GM12874 (cell line): ENCODE results near the gene CASP8AP2.

Experiments used
- CTCF ChIP-seq: IDR thresholded peaks from 2 replicates; pipeline ENCODE4 v1.5.1; 2011; ENCODE audit warnings: low read depth, mild to moderate bottlenecking, control low read depth, low read length, moderate library complexity; ENCODE audit not compliant: insufficient read depth

The CASP8AP2 gene

DNA sequence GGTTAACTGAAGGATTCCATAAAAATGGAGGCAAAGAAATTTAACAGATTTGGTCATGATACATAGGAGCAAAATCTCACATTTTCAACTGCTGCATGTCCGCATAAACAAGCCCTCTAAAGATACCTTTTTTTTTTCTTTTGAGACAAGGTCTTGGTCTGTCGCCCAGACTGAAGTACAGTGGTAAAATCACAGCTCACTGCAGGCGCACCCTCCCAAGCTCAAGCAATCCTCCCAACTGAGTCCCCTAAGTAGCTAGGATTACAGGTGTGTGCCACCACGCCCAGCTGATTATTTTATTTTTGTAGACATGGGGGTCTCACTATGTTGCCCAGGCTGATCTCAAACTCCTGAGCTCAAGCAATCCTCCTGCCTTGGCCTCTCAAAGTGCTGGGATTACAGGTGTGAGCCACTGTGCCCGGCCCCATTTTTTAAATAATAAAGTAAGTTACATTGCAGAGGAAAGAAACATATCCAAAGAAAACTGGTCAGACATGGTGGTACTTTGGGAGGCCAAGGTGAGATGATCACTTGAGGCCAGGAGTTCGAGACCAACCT, 23.8 kb upstream of the CASP8AP2 start:
- TF ChIP-seq CTCF, result no peak

DNA sequence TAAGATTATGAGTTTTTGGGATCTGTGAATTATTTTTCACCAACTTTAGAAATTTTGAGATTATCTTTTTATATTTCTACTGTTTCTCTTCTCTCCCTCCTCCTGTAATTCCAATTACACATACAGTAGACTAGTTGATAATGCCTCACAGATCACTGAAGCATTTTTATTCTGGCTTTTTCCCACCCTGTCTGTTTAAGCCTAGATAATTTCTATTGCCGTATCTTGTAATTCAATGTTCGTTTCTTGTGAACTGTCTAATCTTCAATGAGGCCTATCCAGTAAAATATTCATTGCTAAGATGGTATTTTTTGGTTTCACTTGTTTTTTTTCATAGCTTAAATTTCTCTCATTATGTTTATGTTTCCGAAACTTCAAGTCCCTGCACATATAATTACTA, 22.1 kb upstream of the CASP8AP2 start:
- no peak for TF ChIP-seq CTCF

- TF ChIP-seq CTCF, result no peak
Observed at GRCh38 chr6:89817481-89817880, 12.2 kb upstream of the CASP8AP2 start.

- TF ChIP-seq CTCF, result no peak
Observed at GRCh38 chr6:89818977-89819335, 10.7 kb upstream of the CASP8AP2 start.

GRCh38 chr6:89819336-89820130, 10.1 kb upstream of the CASP8AP2 start, which contains the start of gene MDN1:
TSS of gene MDN1 (minus strand) at chr6:89819794. CDS start at chr6:89819607, 187 bp downstream.
- TF ChIP-seq CTCF, result no peak

- no peak for TF ChIP-seq CTCF
Observed at GRCh38 chr6:89826029-89826528, 3.6 kb upstream of the CASP8AP2 start.

DNA sequence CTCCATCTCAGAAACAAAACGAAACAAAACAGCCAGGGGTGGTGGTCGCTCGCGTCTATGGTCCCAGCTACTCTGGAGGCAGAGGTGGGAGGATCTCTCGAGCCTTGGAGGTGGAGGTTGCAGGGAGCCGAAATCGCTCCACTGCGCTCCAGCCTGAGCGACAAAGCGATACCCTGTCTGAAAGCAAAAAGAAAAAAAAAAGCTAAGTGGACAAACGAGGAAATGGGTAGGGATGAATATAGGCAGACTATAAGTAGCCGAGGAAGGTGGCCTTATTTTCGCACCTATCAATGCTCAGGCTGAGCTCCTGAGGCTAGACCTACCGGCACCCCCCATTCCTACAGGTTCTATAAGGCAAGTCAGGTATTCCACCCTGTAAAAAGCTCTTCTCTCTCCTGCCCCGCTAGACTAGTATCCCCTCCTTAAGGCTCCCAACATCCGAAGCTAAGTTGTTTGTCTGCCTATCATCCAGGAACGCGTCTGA, 650 bp upstream of the CASP8AP2 start:
- TF ChIP-seq CTCF, result no peak
